ENCODE results near the gene PTPRN2.

The PTPRN2 gene

GRCh38 chr7:158489462-158490155 lies 98.0 kb downstream of the PTPRN2 start:
- H3K4me3 Mint-ChIP-seq: no peak overlapping the region

GRCh38 chr7:158488181-158488971 lies 99.2 kb downstream of the PTPRN2 start:
- no peaks in the 10 kb centered on the region for H3K4me1 Mint-ChIP-seq
- no peak overlapping the region for H3K4me3 Mint-ChIP-seq
- no peaks in the 10 kb centered on the region for H3K27me3 Mint-ChIP-seq
- ATAC-seq (replicated peaks; ENCODE audit: extremely low read depth, poor library complexity, severe bottlenecking) (no peak), DNase-seq (ENCODE audit: low spot score in 2 of 2) (no peak)
- H3K36me3 Mint-ChIP-seq (ENCODE audit: insufficient read depth): no peaks in the 10 kb centered on the region
- H3K27ac Mint-ChIP-seq (ENCODE audit: low read depth): no peak overlapping the region
- no peaks in the 10 kb centered on the region for H3K9me3 Mint-ChIP-seq

More at GRCh38 chr7:158489462-158490155, 98.0 kb downstream of the PTPRN2 start:
- Mint-ChIP-seq H3K9me3 (no peaks in the 10 kb centered on the region), H3K36me3 (ENCODE audit: insufficient read depth) (no peaks in the 10 kb centered on the region), H3K27me3 (no peaks in the 10 kb centered on the region), H3K4me1 (peaks cover 5% of the 10 kb centered on the region), H3K27ac (ENCODE audit: low read depth) (no peak overlapping the region)
- ATAC-seq (replicated peaks; ENCODE audit: extremely low read depth, poor library complexity, severe bottlenecking): no peak
- DNase-seq (ENCODE audit: low spot score in 2 of 2): no peak

DNA sequence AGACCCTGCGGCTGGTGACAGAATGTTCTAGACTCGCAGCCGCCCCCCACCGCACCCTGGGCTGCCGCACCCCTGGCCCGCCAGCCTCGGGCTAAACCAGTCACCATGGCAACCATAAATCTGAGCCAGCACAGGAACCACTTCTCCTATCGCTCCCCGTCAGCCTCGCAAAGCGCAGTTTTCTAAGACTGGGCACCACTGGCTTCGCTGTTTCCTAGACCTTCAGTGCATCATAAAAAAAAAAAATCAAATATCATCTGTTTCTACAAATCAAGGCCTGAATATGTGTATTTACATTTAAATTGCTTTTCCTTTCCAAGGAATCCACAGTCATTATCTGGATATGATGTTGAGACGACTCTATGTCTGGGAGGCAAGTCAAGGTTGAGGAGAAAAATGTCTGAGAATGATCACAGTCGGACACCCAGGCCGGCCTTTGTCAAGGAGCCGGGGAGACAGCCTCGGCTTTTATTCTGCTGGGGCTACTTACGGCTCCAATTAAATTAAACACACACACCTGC lies 99.9 kb downstream of the PTPRN2 start:
- no peak for DNase-seq (ENCODE audit: low spot score in 2 of 2)
- Mint-ChIP-seq H3K36me3 (ENCODE audit: insufficient read depth) (no peaks in the 10 kb centered on the region), H3K9me3 (no peaks in the 10 kb centered on the region), H3K4me3 (no peak overlapping the region), H3K27me3 (no peaks in the 10 kb centered on the region), H3K27ac (ENCODE audit: low read depth) (no peak overlapping the region), H3K4me1 (no peaks in the 10 kb centered on the region)
- ATAC-seq (replicated peaks; ENCODE audit: extremely low read depth, poor library complexity, severe bottlenecking): no peak

- no peak overlapping the region for H3K27ac Mint-ChIP-seq (ENCODE audit: low read depth)
Measured at GRCh38 chr7:158486919-158487318, 100.7 kb downstream of the PTPRN2 start.

GRCh38 chr7:158484801-158485531 lies 102.7 kb downstream of the PTPRN2 start:
- Mint-ChIP-seq H3K4me3 (no peak overlapping the region), H3K4me1 (no peaks in the 10 kb centered on the region), H3K27me3 (no peaks in the 10 kb centered on the region), H3K36me3 (ENCODE audit: insufficient read depth) (no peaks in the 10 kb centered on the region), H3K27ac (ENCODE audit: low read depth) (no peak overlapping the region), H3K9me3 (no peaks in the 10 kb centered on the region)
- no peak for DNase-seq (ENCODE audit: low spot score in 2 of 2)
- no peak for ATAC-seq (replicated peaks; ENCODE audit: extremely low read depth, poor library complexity, severe bottlenecking)

More at GRCh38 chr7:158486919-158487318, 100.7 kb downstream of the PTPRN2 start:
- Mint-ChIP-seq H3K4me1 (no peaks in the 10 kb centered on the region), H3K4me3 (no peak overlapping the region), H3K9me3 (no peaks in the 10 kb centered on the region), H3K36me3 (ENCODE audit: insufficient read depth) (no peaks in the 10 kb centered on the region), H3K27me3 (no peaks in the 10 kb centered on the region)
- DNase-seq (ENCODE audit: low spot score in 2 of 2) (no peak), ATAC-seq (replicated peaks; ENCODE audit: extremely low read depth, poor library complexity, severe bottlenecking) (no peak)

DNA sequence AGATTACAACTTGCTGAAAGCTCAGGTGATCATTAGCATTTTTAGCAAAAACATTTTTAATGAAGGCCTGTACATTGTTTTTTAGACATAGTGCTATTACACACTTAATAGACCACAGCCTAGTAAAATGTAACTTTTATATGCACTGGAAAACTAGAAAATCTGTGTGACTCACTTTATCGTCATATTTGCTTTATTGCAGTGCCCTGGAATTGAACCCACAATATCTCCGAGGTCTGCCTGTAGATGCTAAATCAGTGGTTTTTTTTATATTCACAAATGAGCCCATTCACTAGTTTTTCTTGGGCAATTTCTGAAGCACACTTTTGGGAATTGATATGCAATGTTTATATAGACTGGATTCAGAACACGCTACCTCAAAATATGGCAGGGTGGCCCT lies 105.1 kb downstream of the PTPRN2 start:
- no peak overlapping the region for H3K27ac Mint-ChIP-seq (ENCODE audit: low read depth)
- H3K27me3 Mint-ChIP-seq: no peaks in the 10 kb centered on the region
- DNase-seq (ENCODE audit: low spot score in 2 of 2) (no peak), ATAC-seq (replicated peaks; ENCODE audit: extremely low read depth, poor library complexity, severe bottlenecking) (no peak)
- no peaks in the 10 kb centered on the region for H3K4me1 Mint-ChIP-seq
- no peaks in the 10 kb centered on the region for H3K9me3 Mint-ChIP-seq
- H3K4me3 Mint-ChIP-seq: no peak overlapping the region
- H3K36me3 Mint-ChIP-seq (ENCODE audit: insufficient read depth): no peaks in the 10 kb centered on the region

DNA sequence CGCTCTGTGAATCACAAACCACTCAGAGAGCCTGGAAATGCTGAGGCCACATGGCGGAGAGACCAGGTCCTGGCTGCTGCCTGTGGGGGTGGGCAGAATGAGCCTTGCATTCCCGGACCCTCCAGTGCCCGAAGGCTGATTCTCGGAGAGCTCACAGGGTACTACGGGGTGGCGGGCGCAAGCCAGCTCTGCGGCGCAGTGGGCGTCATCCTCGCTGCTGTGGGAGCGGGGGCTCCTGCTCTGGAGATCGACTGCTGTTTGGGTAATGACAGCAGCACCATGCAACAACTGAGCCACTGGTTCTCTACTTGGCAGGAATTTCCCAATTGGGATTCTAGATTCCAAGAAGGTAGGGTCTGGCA lies 108.0 kb downstream of the PTPRN2 start:
- ATAC-seq (replicated peaks; ENCODE audit: extremely low read depth, poor library complexity, severe bottlenecking) (no peak), DNase-seq (ENCODE audit: low spot score in 2 of 2) (no peak)
- Mint-ChIP-seq H3K4me1 (no peaks in the 10 kb centered on the region), H3K9me3 (no peaks in the 10 kb centered on the region), H3K36me3 (ENCODE audit: insufficient read depth) (no peaks in the 10 kb centered on the region), H3K27ac (ENCODE audit: low read depth) (no peak overlapping the region), H3K27me3 (peaks cover 15% of the 10 kb centered on the region), H3K4me3 (no peak overlapping the region)

DNA sequence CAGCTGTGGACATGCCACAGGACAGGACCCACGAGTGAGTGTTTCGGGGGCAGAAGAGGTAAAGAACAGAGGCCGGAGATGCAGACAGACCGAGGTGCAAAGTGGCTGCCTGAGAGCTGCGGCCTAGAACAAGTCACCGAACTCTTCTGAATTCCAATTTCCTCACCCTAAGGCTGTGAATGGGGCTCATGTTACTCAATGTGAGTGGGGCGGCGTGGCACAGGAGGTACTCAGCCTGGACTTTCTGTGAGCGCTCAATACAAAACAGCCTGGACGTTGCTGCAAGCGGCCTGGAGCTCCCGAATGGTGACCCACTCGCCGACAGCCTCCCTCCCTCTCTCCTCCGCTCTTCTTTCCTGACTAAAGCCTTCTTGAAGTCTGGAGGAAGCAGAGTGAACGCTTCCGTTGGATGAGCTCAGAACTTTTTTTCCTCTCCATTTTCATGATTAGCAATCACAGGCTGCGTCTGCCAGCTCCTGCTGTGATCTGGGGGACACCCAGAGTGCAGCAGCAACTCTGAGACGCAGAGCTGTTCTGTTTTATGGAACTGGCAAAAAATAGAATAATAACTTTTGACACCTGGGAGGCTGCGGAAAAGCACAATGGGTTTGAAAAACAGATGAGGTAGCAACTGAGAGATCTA lies 108.5 kb downstream of the PTPRN2 start:
- no peak overlapping the region for H3K27ac Mint-ChIP-seq (ENCODE audit: low read depth)
- H3K9me3 Mint-ChIP-seq: no peaks in the 10 kb centered on the region
- no peak overlapping the region for H3K4me3 Mint-ChIP-seq
- H3K4me1 Mint-ChIP-seq: no peaks in the 10 kb centered on the region
- H3K36me3 Mint-ChIP-seq (ENCODE audit: insufficient read depth): no peaks in the 10 kb centered on the region
- DNase-seq (ENCODE audit: low spot score in 2 of 2): no peak
- H3K27me3 Mint-ChIP-seq: peaks cover 20% of the 10 kb centered on the region
- no peak for ATAC-seq (replicated peaks; ENCODE audit: extremely low read depth, poor library complexity, severe bottlenecking)

GRCh38 chr7:158477866-158478265 lies 109.8 kb downstream of the PTPRN2 start:
- no peaks in the 10 kb centered on the region for H3K36me3 Mint-ChIP-seq (ENCODE audit: insufficient read depth)
- no peak overlapping the region for H3K4me3 Mint-ChIP-seq
- no peaks in the 10 kb centered on the region for H3K4me1 Mint-ChIP-seq
- H3K27me3 Mint-ChIP-seq: peaks cover 20% of the 10 kb centered on the region
- ATAC-seq (replicated peaks; ENCODE audit: extremely low read depth, poor library complexity, severe bottlenecking) (no peak), DNase-seq (ENCODE audit: low spot score in 2 of 2) (no peak)
- no peak overlapping the region for H3K27ac Mint-ChIP-seq (ENCODE audit: low read depth)
- no peaks in the 10 kb centered on the region for H3K9me3 Mint-ChIP-seq

DNA sequence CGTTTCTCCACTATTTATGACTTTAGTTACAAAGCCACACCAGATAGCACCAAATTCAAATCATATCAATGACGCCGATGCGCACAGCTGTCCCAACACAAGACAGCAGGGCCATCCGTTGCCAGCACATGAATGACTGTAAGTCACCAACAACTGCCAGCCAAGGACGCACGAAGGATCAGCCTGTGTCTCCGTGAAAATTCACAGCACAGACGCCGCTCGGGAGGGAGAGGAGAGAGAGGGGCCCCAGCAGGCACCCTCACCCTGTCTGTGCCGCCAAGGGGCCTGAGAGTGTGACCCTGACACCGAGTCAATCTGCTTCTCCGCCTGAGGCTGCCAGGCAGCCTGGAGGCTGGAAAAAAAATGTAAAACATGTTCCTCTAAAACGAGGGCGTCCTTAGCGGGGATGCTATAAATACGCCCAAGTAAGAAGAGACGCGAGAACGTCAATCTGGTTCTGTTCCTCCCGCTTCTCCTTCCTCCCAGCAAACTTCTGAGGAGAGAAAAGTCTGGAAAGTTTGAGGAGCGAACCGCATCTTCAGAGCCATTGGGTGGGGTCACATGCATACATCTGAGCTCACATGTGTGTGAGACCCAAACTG lies 111.2 kb downstream of the PTPRN2 start:
- ATAC-seq (replicated peaks; ENCODE audit: extremely low read depth, poor library complexity, severe bottlenecking): no peak
- H3K36me3 Mint-ChIP-seq (ENCODE audit: insufficient read depth): peaks cover 1% of the 10 kb centered on the region
- H3K4me3 Mint-ChIP-seq: no peak overlapping the region
- DNase-seq (ENCODE audit: low spot score in 2 of 2): no peak
- no peaks in the 10 kb centered on the region for H3K4me1 Mint-ChIP-seq
- no peak overlapping the region for H3K27ac Mint-ChIP-seq (ENCODE audit: low read depth)
- peaks cover 20% of the 10 kb centered on the region for H3K27me3 Mint-ChIP-seq
- no peaks in the 10 kb centered on the region for H3K9me3 Mint-ChIP-seq

GRCh38 chr7:158475679-158476052 lies 112.0 kb downstream of the PTPRN2 start:
- Mint-ChIP-seq H3K36me3 (ENCODE audit: insufficient read depth) (peaks cover 1% of the 10 kb centered on the region), H3K27me3 (peaks cover 20% of the 10 kb centered on the region), H3K4me1 (no peaks in the 10 kb centered on the region), H3K9me3 (no peaks in the 10 kb centered on the region), H3K27ac (ENCODE audit: low read depth) (no peak overlapping the region), H3K4me3 (no peak overlapping the region)
- no peak for ATAC-seq (replicated peaks; ENCODE audit: extremely low read depth, poor library complexity, severe bottlenecking)
- DNase-seq (ENCODE audit: low spot score in 2 of 2): no peak

- ATAC-seq (replicated peaks; ENCODE audit: extremely low read depth, poor library complexity, severe bottlenecking): no peak
- Mint-ChIP-seq H3K4me1 (no peaks in the 10 kb centered on the region), H3K36me3 (ENCODE audit: insufficient read depth) (peaks cover 1% of the 10 kb centered on the region), H3K9me3 (no peaks in the 10 kb centered on the region), H3K4me3 (no peak overlapping the region), H3K27ac (ENCODE audit: low read depth) (no peak overlapping the region), H3K27me3 (peaks cover 23% of the 10 kb centered on the region)
- no peak for DNase-seq (ENCODE audit: low spot score in 2 of 2)
Measured at GRCh38 chr7:158475036-158475678, 112.5 kb downstream of the PTPRN2 start.

Data from central memory CD8-positive, alpha-beta T cell (primary cell).